ENCODE data around the gene GPRC5C. TPM values are rescaled to one million over a fixed set of nuclear protein-coding genes. Genes with fewer than 3 reads are reported as not detected.

The GPRC5C gene
- total and polyA plus RNA-seq, 2 of the 8 experiments (the other 6 are each of a cell fraction or from before 2014, with no cell fraction given): 18.3 to 55.8 TPM

GRCh38 chr17:74393346-74393942, 38.4 kb upstream of the GPRC5C start:
- no peaks in the 10 kb centered on the region; a peak in 1 of 7 replicates for H3K27me3 ChIP-seq (replicated peaks in 1 of 4; ENCODE audit: control insufficient read depth in 3 of 4, extremely low read depth in 1 of 4, insufficient read depth in 3 of 4, low read length in 3 of 4)
- no peak overlapping the region for H2BK15ac ChIP-seq (ENCODE audit: low read length)
- no peak overlapping the region for H2BK5ac ChIP-seq (ENCODE audit: low read depth, low read length)
- no peak overlapping the region for H4K8ac ChIP-seq (ENCODE audit: extremely low read depth, insufficient read depth, low read length)
- no peak overlapping the region for H3K4me2 ChIP-seq (ENCODE audit: insufficient read depth in 1 of 2, low read depth in 2 of 2, low read length in 2 of 2)
- no peak overlapping the region for H4K5ac ChIP-seq (ENCODE audit: insufficient read length, low read depth, low read length)
- no peaks in the 10 kb centered on the region for H3K36me3 ChIP-seq (ENCODE audit: control insufficient read depth in 2 of 4, insufficient read depth in 4 of 4, low read length in 3 of 4)
- peaks cover 0 to 9% (median 5%) of the 10 kb centered on the region in 4 experiments; a peak in 5 of 7 replicates for H3K4me1 ChIP-seq (replicated peaks in 1 of 4; ENCODE audit: control insufficient read depth in 3 of 4, insufficient read depth in 4 of 4, low read length in 3 of 4)
- no peaks in the 10 kb centered on the region for H3K9me3 ChIP-seq (ENCODE audit: insufficient read depth in 2 of 2, low read depth in 1 of 2, low read length in 1 of 2)
- no peak overlapping the region for H3K56ac ChIP-seq (replicated peaks; ENCODE audit: insufficient read length, low read depth, low read length)
- H2BK12ac ChIP-seq (ENCODE audit: low read depth, low read length): no peak overlapping the region
- FAIRE-seq: no peak
- POLR2A ChIA-PET (ENCODE audit: partially characterized antibody): interaction anchor here (0.8 to 1.1 kb wide), 2 partner anchors 10 to 40 kb away, joined by 3 read pairs; no protein-coding TSS in a partner anchor
- TF ChIP-seq, protein P1, sequence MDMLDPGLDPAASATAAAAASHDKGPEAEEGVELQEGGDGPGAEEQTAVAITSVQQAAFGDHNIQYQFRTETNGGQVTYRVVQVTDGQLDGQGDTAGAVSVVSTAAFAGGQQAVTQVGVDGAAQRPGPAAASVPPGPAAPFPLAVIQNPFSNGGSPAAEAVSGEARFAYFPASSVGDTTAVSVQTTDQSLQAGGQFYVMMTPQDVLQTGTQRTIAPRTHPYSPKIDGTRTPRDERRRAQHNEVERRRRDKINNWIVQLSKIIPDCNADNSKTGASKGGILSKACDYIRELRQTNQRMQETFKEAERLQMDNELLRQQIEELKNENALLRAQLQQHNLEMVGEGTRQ (IDR thresholded peaks at IDR 0.05; ENCODE audit: low read length): no peak
- TF ChIP-seq POLR2A (IDR thresholded peaks at IDR 0.05; ENCODE audit: control extremely low read depth in 1 of 2, low read depth in 2 of 2, low read length in 2 of 2): no peak
- TF ChIP-seq NANOG (IDR thresholded peaks at IDR 0.05; ENCODE audit: insufficient read depth, low read depth, low read length, poor library complexity, severe bottlenecking): no peak
- no peak for TF ChIP-seq SIRT6 (IDR thresholded peaks at IDR 0.05; ENCODE audit: low read length)
- no peak for TF ChIP-seq YY1 (IDR thresholded peaks at IDR 0.05; ENCODE audit: low read depth, low read length)
- TF ChIP-seq TBP (IDR thresholded peaks at IDR 0.05; ENCODE audit: low read depth, low read length): no peak
- TF ChIP-seq EZH2 (IDR thresholded peaks at IDR 0.05; ENCODE audit: low read depth, low read length, severe bottlenecking): no peak
- TF ChIP-seq SRF (IDR thresholded peaks at IDR 0.05; ENCODE audit: low read depth, low read length): no peak
- no peak for TF ChIP-seq TEAD4 (IDR thresholded peaks at IDR 0.05; ENCODE audit: low read depth, low read length)
- TF ChIP-seq, protein P2, sequence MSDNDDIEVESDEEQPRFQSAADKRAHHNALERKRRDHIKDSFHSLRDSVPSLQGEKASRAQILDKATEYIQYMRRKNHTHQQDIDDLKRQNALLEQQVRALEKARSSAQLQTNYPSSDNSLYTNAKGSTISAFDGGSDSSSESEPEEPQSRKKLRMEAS (IDR thresholded peaks at IDR 0.05): no peak
- TF ChIP-seq FOSL1 (IDR thresholded peaks at IDR 0.05; ENCODE audit: insufficient read depth, low read depth, low read length): no peak
- CTCF ChIA-PET (ENCODE audit: partially characterized antibody): interaction anchor here (0.8 to 7.2 kb wide), 12 partner anchors 10 to 64 kb away, joined by 3 to 57 read pairs (median 4); no protein-coding TSS in a partner anchor
- no peak overlapping the region for H3K14ac ChIP-seq (ENCODE audit: insufficient read length)
- no peak overlapping the region for H2BK20ac ChIP-seq (ENCODE audit: low read length)
- no peak overlapping the region for H2AFZ ChIP-seq (ENCODE audit: low read length)
- DNase-seq (ENCODE audit: low read depth in 1 of 2, low spot score in 2 of 2): no peak
- no peak overlapping the region for H3K4ac ChIP-seq (replicated peaks; ENCODE audit: insufficient read length, low read depth, low read length)
- no peak overlapping the region for H2BK120ac ChIP-seq (replicated peaks; ENCODE audit: low read depth, low read length)
- H3K79me2 ChIP-seq (ENCODE audit: control insufficient read depth in 1 of 2, insufficient read depth in 2 of 2, low read length in 2 of 2): no peaks in the 10 kb centered on the region
- H3K4me3 ChIP-seq (ENCODE audit: extremely low read depth in 1 of 4, insufficient read depth in 2 of 4, low read depth in 3 of 4, low read length in 4 of 4): no peak overlapping the region
- H4K20me1 ChIP-seq (replicated peaks in 1 of 2; ENCODE audit: control insufficient read depth in 1 of 2, insufficient read depth in 2 of 2, low read length in 2 of 2): no peaks in the 10 kb centered on the region
- H3K23ac ChIP-seq (ENCODE audit: insufficient read length): no peak overlapping the region
- no peak overlapping the region for H4K91ac ChIP-seq (replicated peaks; ENCODE audit: insufficient read length, low read length)
- H2AK5ac ChIP-seq (ENCODE audit: low read depth, low read length): no peak overlapping the region
- 96% methylated on average over 6 of the region's 6 CpGs; no CpG with 5 or more reads in 1 of the 2 experiments for WGBS, 2 experiments (ENCODE audit: extremely low coverage in 1 of 2, insufficient coverage in 1 of 2, insufficient read length in 1 of 2, insufficient replicate concordance in 2 of 2, low coverage in 1 of 2, low lambda C conversion rate in 2 of 2, missing lambda C conversion rate in 1 of 2)
- H3K79me1 ChIP-seq (ENCODE audit: low read depth, low read length): no peaks in the 10 kb centered on the region
- H3K23me2 ChIP-seq (ENCODE audit: low read depth, low read length): no peaks in the 10 kb centered on the region
- H3K9ac ChIP-seq (replicated peaks in 1 of 4; ENCODE audit: extremely low read depth in 1 of 4, low read depth in 3 of 4, low read length in 3 of 4): no peak overlapping the region
- H3K27ac ChIP-seq (ENCODE audit: low read depth, low read length): no peak overlapping the region
- H3K18ac ChIP-seq (ENCODE audit: extremely low read depth, low read length): no peak overlapping the region
